ENCODE measurements around the gene SLIT1. TPM values are rescaled to one million over a fixed set of nuclear protein-coding genes. Genes with fewer than 3 reads are reported as not detected.

The SLIT1 gene
- total RNA-seq, 2 donors from 2014 or later = 0.56 to 2.0 TPM

GRCh38 chr10:97107551-97107950 is 78.2 kb downstream of the SLIT1 start:
- no peak overlapping the region for H3K4me3 Mint-ChIP-seq
- H3K9me3 Mint-ChIP-seq = no peaks in the 10 kb centered on the region
- no peak for ATAC-seq (replicated peaks)

DNA sequence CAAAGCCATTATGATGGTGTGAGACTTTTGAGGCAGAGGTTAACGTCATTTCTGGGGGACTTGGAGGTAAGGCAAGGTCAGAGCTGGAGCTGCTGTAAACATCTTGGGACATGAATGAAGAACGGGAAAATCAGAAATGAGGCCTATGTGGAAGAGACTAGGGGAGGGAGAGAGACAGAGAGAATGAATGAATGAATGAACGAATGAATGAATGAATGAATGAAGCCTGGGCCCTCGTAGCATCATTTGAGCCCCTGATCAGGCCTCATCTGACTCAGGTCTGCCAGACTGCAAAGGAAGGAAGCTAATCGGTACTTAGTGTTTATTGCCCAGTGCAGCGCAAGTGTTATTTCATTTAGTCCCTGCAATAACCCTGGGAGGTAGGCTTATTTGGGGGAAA is 79.6 kb downstream of the SLIT1 start:
- Mint-ChIP-seq H3K36me3 (ENCODE audit: low read depth) (no peaks in the 10 kb centered on the region), H3K4me3 (no peak overlapping the region), H3K4me1 (no peaks in the 10 kb centered on the region), H3K27me3 (peaks cover 10% of the 10 kb centered on the region), H3K9me3 (no peaks in the 10 kb centered on the region), H3K27ac (no peak overlapping the region)
- no peak for ATAC-seq (replicated peaks)

More at GRCh38 chr10:97107551-97107950, 78.2 kb downstream of the SLIT1 start:
- Mint-ChIP-seq H3K36me3 (ENCODE audit: low read depth) (no peaks in the 10 kb centered on the region), H3K27me3 (peaks cover 14% of the 10 kb centered on the region), H3K27ac (no peak overlapping the region), H3K4me1 (no peaks in the 10 kb centered on the region)

GRCh38 chr10:97105303-97105702 is 80.5 kb downstream of the SLIT1 start:
- no peak for ATAC-seq (replicated peaks)
- H3K9me3 Mint-ChIP-seq = no peaks in the 10 kb centered on the region
- no peaks in the 10 kb centered on the region for H3K4me1 Mint-ChIP-seq
- H3K27ac Mint-ChIP-seq = no peak overlapping the region
- H3K4me3 Mint-ChIP-seq = no peak overlapping the region
- no peaks in the 10 kb centered on the region for H3K36me3 Mint-ChIP-seq (ENCODE audit: low read depth)
- peaks cover 10% of the 10 kb centered on the region for H3K27me3 Mint-ChIP-seq

- Mint-ChIP-seq H3K27me3 (peaks cover 10% of the 10 kb centered on the region), H3K27ac (no peak overlapping the region), H3K4me3 (no peak overlapping the region), H3K4me1 (no peaks in the 10 kb centered on the region), H3K36me3 (ENCODE audit: low read depth) (no peaks in the 10 kb centered on the region), H3K9me3 (no peaks in the 10 kb centered on the region)
- no peak for ATAC-seq (replicated peaks)
Measured at GRCh38 chr10:97103316-97104080, 82.3 kb downstream of the SLIT1 start.

DNA sequence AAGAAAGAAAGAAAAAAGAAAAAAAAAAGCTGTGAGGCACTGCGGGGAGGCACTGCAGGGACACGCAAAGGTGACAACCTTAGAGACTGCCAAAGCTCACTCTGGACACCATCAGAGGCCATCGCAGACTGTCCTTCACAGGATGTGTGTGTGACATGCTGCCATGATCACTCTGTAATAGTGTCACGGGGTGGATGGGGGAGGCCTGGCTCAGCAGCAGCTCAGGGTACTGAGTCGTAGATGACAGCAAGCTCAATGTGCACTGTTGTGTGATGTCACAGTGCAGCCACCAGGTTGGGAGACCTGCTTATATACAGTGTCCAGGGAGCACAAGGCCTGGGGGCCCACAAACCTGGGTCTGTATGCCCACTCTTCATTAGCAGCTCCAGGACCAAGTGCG is 83.3 kb downstream of the SLIT1 start:
- Mint-ChIP-seq H3K27ac (no peak overlapping the region), H3K36me3 (ENCODE audit: low read depth) (no peaks in the 10 kb centered on the region), H3K27me3 (peaks cover 12% of the 10 kb centered on the region), H3K4me1 (no peaks in the 10 kb centered on the region), H3K4me3 (no peak overlapping the region), H3K9me3 (no peaks in the 10 kb centered on the region)
- ATAC-seq (replicated peaks) = no peak

- no peak overlapping the region for H3K4me3 Mint-ChIP-seq
Measured at GRCh38 chr10:97101166-97101940, 84.4 kb downstream of the SLIT1 start.

GRCh38 chr10:97100657-97101056 is 85.1 kb downstream of the SLIT1 start:
- no peak overlapping the region for H3K27ac Mint-ChIP-seq
- no peaks in the 10 kb centered on the region for H3K4me1 Mint-ChIP-seq
- H3K4me3 Mint-ChIP-seq = no peak overlapping the region
- H3K36me3 Mint-ChIP-seq (ENCODE audit: low read depth) = no peaks in the 10 kb centered on the region
- no peaks in the 10 kb centered on the region for H3K9me3 Mint-ChIP-seq
- no peak for ATAC-seq (replicated peaks)
- peaks cover 15% of the 10 kb centered on the region for H3K27me3 Mint-ChIP-seq

More at GRCh38 chr10:97101166-97101940, 84.4 kb downstream of the SLIT1 start:
- H3K9me3 Mint-ChIP-seq = no peaks in the 10 kb centered on the region
- H3K27me3 Mint-ChIP-seq = peaks cover 19% of the 10 kb centered on the region
- H3K4me1 Mint-ChIP-seq = no peaks in the 10 kb centered on the region
- no peaks in the 10 kb centered on the region for H3K36me3 Mint-ChIP-seq (ENCODE audit: low read depth)
- no peak overlapping the region for H3K27ac Mint-ChIP-seq
- no peak for ATAC-seq (replicated peaks)

DNA sequence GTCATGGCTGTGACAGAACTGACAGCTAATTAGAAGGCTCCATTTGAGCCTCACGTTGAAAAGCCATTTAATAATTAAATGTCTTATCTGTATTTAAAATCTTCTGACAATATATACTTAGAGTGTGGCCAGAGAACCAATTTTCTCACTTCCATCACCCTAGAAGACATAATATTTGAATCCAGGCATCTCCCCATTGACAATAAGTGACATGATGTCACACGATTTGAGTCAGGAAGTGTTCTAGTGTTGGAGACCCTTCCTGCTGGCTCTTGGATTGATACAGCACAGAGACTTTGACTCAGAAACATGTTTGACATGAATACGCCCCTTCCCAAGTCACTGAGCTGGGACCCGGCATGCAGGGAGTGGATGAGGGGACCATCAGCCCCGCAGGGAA is 85.9 kb downstream of the SLIT1 start:
- H3K9me3 Mint-ChIP-seq = no peaks in the 10 kb centered on the region
- H3K4me1 Mint-ChIP-seq = no peaks in the 10 kb centered on the region
- peaks cover 19% of the 10 kb centered on the region for H3K27me3 Mint-ChIP-seq
- no peak overlapping the region for H3K4me3 Mint-ChIP-seq
- no peak overlapping the region for H3K27ac Mint-ChIP-seq
- ATAC-seq (replicated peaks) = no peak
- H3K36me3 Mint-ChIP-seq (ENCODE audit: low read depth) = no peaks in the 10 kb centered on the region

- no peak for ATAC-seq (replicated peaks)
- Mint-ChIP-seq H3K36me3 (ENCODE audit: low read depth) (no peaks in the 10 kb centered on the region), H3K27ac (no peak overlapping the region), H3K27me3 (peaks cover 22% of the 10 kb centered on the region), H3K9me3 (no peaks in the 10 kb centered on the region), H3K4me1 (no peaks in the 10 kb centered on the region), H3K4me3 (no peak overlapping the region)
Measured at GRCh38 chr10:97099089-97099488, 86.7 kb downstream of the SLIT1 start.

GRCh38 chr10:97097084-97097433 is 88.7 kb downstream of the SLIT1 start:
- H3K9me3 Mint-ChIP-seq = no peaks in the 10 kb centered on the region
- H3K4me3 Mint-ChIP-seq = no peak overlapping the region
- no peaks in the 10 kb centered on the region for H3K36me3 Mint-ChIP-seq (ENCODE audit: low read depth)
- no peak overlapping the region for H3K27ac Mint-ChIP-seq
- H3K4me1 Mint-ChIP-seq = no peaks in the 10 kb centered on the region
- H3K27me3 Mint-ChIP-seq = peaks cover 28% of the 10 kb centered on the region
- ATAC-seq (replicated peaks) = no peak

- no peak overlapping the region for H3K4me3 Mint-ChIP-seq
- no peak for ATAC-seq (replicated peaks)
- no peaks in the 10 kb centered on the region for H3K36me3 Mint-ChIP-seq (ENCODE audit: low read depth)
- no peaks in the 10 kb centered on the region for H3K9me3 Mint-ChIP-seq
- H3K27ac Mint-ChIP-seq = no peak overlapping the region
- H3K27me3 Mint-ChIP-seq = peaks cover 28% of the 10 kb centered on the region
- no peaks in the 10 kb centered on the region for H3K4me1 Mint-ChIP-seq
Measured at GRCh38 chr10:97096261-97097083, 89.3 kb downstream of the SLIT1 start.

DNA sequence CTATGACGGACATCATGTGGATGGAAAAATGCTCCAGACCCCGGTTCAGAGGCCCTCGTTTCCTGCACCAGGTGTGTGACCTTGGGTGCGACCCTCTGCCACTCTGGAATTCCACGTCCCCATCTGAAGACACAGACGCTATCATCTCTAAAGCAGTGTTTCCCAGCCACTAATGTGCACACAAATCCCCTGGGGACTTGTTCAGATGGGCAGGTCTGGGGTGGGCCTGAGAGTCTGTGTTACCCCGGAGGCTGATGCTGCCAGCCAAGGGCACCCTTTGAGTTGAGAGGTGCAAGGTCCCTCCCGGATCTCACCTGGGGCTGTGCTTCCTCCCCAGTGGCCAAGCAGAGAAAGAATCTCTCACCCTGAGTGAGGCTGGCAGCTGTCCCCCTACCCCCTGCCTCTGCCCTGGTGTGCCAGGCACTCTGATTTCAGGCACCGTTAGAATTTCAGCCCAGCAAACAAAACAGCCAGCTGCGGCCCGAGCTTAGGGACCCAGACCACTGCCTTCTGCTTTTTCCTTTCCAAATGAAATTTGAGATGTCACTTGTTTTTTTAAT is 90.0 kb downstream of the SLIT1 start:
- no peaks in the 10 kb centered on the region for H3K9me3 Mint-ChIP-seq
- H3K4me3 Mint-ChIP-seq = no peak overlapping the region
- no peaks in the 10 kb centered on the region for H3K36me3 Mint-ChIP-seq (ENCODE audit: low read depth)
- no peak for ATAC-seq (replicated peaks)
- no peaks in the 10 kb centered on the region for H3K4me1 Mint-ChIP-seq
- H3K27me3 Mint-ChIP-seq = peaks cover 31% of the 10 kb centered on the region
- no peak overlapping the region for H3K27ac Mint-ChIP-seq

GRCh38 chr10:97090644-97091043 is 95.1 kb downstream of the SLIT1 start:
- Mint-ChIP-seq H3K36me3 (ENCODE audit: low read depth) (no peaks in the 10 kb centered on the region), H3K27ac (no peak overlapping the region), H3K4me3 (no peak overlapping the region), H3K27me3 (peaks cover 46% of the 10 kb centered on the region), H3K4me1 (peaks cover 3% of the 10 kb centered on the region), H3K9me3 (no peaks in the 10 kb centered on the region)
- no peak for ATAC-seq (replicated peaks)

DNA sequence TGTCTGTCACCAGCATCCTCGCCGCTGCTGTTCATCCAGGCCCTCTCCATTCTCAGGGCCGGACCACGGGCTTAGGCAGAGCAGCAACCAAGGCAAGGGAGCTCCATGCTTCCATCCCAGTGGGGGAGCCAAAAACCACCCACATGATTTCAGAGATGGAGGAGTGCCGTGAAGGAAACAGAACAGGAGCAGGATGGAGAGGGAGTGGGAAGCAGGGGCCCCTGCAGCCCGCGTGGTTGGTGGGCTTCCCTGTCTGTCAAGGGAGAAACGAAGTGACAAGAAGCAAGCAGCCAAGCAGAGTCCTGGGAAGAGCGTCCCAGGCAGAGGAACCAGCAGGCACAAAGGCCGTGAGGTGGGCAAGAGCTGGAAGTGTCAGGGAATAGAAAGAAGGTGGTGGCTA is 95.7 kb downstream of the SLIT1 start:
- peaks cover 3% of the 10 kb centered on the region for H3K4me1 Mint-ChIP-seq
- peaks cover 42% of the 10 kb centered on the region for H3K27me3 Mint-ChIP-seq
- no peak overlapping the region for H3K27ac Mint-ChIP-seq
- H3K9me3 Mint-ChIP-seq = no peaks in the 10 kb centered on the region
- no peak overlapping the region for H3K4me3 Mint-ChIP-seq
- no peak for ATAC-seq (replicated peaks)
- H3K36me3 Mint-ChIP-seq (ENCODE audit: low read depth) = no peaks in the 10 kb centered on the region
